ENCODE results near the gene USP31. TPM values are rescaled to one million over a fixed set of nuclear protein-coding genes. Genes with fewer than 3 reads are reported as not detected.

Gene USP31
- total RNA-seq, 4 donors from 2014 or later = 10.0 to 18.2 (median 13.2) TPM

DNA sequence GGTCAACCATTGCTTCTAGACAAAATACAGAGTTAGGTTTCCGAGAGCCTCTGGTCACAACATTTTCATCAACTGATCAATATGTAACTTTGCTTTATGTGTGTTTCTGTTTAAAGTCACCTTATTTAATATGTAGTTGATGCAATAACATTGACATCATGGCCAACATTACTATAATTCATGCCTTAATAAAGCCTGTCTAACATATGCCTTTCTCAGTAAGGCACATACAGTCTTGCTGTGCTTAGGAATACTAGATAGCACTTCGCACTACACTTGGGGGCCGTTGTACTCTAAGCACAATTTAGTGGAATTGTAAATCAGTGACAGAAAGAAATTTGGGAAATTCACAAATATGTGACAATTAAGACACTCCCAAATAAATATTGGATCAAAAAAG lies 23.7 kb upstream of the USP31 start:
- intact Hi-C loops (cut with DNase I) = no loop called here
- H3K4me1 ChIP-seq = no peaks in the 10 kb centered on the region
- no peak for DNase-seq
- no peaks in the 10 kb centered on the region for H3K27me3 ChIP-seq
- H3K4me3 ChIP-seq (replicated peaks in 1 of 3) = no peak overlapping the region
- no peaks in the 10 kb centered on the region for H3K9me3 ChIP-seq
- TF ChIP-seq, protein P1, sequence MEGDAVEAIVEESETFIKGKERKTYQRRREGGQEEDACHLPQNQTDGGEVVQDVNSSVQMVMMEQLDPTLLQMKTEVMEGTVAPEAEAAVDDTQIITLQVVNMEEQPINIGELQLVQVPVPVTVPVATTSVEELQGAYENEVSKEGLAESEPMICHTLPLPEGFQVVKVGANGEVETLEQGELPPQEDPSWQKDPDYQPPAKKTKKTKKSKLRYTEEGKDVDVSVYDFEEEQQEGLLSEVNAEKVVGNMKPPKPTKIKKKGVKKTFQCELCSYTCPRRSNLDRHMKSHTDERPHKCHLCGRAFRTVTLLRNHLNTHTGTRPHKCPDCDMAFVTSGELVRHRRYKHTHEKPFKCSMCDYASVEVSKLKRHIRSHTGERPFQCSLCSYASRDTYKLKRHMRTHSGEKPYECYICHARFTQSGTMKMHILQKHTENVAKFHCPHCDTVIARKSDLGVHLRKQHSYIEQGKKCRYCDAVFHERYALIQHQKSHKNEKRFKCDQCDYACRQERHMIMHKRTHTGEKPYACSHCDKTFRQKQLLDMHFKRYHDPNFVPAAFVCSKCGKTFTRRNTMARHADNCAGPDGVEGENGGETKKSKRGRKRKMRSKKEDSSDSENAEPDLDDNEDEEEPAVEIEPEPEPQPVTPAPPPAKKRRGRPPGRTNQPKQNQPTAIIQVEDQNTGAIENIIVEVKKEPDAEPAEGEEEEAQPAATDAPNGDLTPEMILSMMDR (IDR thresholded peaks at IDR 0.05) = no peak
- no peak overlapping the region for H3K27ac ChIP-seq
- H3K36me3 ChIP-seq = no peaks in the 10 kb centered on the region
- 71 to 81% methylated on average over 3 of the region's 3 CpGs for WGBS, 2 donors

DNA sequence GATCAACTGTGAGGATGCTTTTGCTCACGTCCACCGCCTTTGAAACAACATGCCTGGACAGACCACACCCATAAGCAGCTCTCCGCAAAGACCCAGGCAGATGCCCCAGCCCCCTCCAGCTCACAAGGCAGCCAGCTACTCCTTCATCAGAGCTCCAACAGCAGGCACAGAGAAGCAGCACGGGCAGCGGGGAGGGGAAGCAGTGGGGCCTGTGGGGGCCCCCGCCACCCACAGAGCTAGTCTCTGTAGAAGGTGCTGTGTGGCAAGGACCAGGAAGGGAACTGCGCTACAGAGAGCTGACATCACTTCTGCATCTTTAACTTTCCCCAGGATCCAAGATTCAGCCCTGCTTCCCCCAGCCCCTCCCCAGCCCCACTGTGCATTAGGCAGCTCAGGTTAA lies 23.3 kb upstream of the USP31 start:
- H3K27me3 ChIP-seq = no peaks in the 10 kb centered on the region
- no peaks in the 10 kb centered on the region for H3K36me3 ChIP-seq
- intact Hi-C loops (cut with DNase I) = no loop called here
- H3K4me1 ChIP-seq = no peaks in the 10 kb centered on the region
- no peak overlapping the region for H3K4me3 ChIP-seq (replicated peaks in 1 of 3)
- H3K27ac ChIP-seq = no peak overlapping the region
- H3K9me3 ChIP-seq = no peaks in the 10 kb centered on the region
- TF ChIP-seq, protein P1 (IDR thresholded peaks at IDR 0.05) = no peak
- no peak for TF ChIP-seq POLR2A (IDR thresholded peaks at IDR 0.05)
- DNase-seq = no peak
- WGBS, 2 donors = 41 to 57% methylated on average over 5 to 7 of the region's 7 CpGs

DNA sequence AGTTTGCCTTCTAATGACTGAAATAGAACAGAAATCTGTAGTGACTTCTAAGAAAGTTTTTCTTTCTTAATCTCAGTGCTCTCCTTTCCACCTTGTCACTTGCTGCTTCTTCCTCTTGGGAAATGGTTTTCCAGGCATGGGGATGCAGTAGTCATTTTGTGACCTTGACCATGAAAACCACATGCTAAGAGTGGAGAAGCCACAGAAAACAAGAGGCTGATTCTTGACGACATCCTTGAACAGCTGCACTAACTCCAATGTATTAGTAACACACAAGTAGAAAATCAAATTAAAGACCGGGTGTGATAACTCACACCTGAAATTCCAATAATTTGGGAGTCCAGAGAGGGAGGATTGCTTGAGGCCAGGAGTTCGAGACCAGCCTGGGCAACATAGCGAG lies 15.5 kb upstream of the USP31 start:
- no peak overlapping the region for H3K27ac ChIP-seq
- intact Hi-C loops (cut with DNase I) = no loop called here
- no peaks in the 10 kb centered on the region for H3K4me1 ChIP-seq
- no peak for DNase-seq
- WGBS, 2 donors = 82 to 86% methylated on average over 4 of the region's 4 CpGs
- H3K4me3 ChIP-seq (replicated peaks in 1 of 3) = no peak overlapping the region
- H3K27me3 ChIP-seq = no peaks in the 10 kb centered on the region
- no peaks in the 10 kb centered on the region for H3K9me3 ChIP-seq
- H3K36me3 ChIP-seq = no peaks in the 10 kb centered on the region
- TF ChIP-seq, protein P1 (IDR thresholded peaks at IDR 0.05) = no peak
- no peak for TF ChIP-seq POLR2A (IDR thresholded peaks at IDR 0.05)

DNA sequence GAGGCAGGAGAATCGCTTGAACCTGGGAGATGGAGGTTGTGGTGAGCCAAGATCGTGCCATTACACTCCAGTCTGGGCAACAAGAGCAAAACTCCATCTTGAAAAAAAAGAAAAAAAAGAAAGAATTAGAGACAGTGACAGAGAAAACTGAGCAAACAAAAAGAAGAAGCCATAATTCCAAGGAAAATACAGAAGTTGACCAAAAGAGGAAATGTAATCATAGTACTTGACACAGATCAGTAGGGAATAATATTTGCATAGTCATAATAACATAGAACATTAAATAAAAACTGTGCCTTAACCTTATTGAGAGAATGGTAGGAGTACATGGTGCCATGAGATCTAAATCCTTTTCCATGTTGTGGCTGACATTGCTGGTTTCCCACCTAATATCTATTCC lies 14.7 kb upstream of the USP31 start:
- no peak for DNase-seq
- Histone ChIP-seq H3K27me3 (no peaks in the 10 kb centered on the region), H3K4me3 (replicated peaks in 1 of 3) (no peak overlapping the region), H3K27ac (no peak overlapping the region), H3K36me3 (no peaks in the 10 kb centered on the region), H3K4me1 (no peaks in the 10 kb centered on the region), H3K9me3 (no peaks in the 10 kb centered on the region)
- 93 to 94% methylated on average over 2 of the region's 2 CpGs for WGBS, 2 donors
- TF ChIP-seq, protein P1 (IDR thresholded peaks at IDR 0.05) = no peak
- intact Hi-C loops (cut with DNase I) = no loop called here

DNA sequence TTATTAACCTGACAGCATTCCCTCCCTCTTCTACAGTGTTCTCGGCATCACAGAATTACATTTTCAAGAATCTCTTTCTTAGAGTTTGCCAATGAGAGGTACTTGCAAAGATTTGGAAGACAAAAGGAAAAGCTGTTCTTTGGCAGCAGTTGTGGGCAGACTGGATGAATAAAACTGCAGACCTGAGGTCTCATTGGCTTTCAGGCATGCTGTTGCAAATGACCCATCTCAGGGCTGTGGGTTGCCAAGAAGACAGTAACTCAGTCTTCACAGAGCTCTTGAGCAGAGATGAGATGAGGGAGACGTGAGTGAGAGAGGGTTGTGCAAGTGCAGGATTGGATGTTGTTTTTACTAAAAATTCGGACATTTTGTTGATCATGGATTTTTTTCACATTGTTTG lies 11.3 kb upstream of the USP31 start:
- H3K27ac ChIP-seq = no peak overlapping the region
- intact Hi-C loops (cut with DNase I) = no loop called here
- no peaks in the 10 kb centered on the region for H3K4me1 ChIP-seq
- no peak for DNase-seq
- H3K9me3 ChIP-seq = no peaks in the 10 kb centered on the region
- no peaks in the 10 kb centered on the region for H3K27me3 ChIP-seq
- TF ChIP-seq, protein P1 (IDR thresholded peaks at IDR 0.05) = no peak
- TF ChIP-seq POLR2A (IDR thresholded peaks at IDR 0.05) = no peak
- no peaks in the 10 kb centered on the region for H3K36me3 ChIP-seq
- WGBS, 2 donors = 72 to 80% methylated on average over 3 of the region's 3 CpGs
- H3K4me3 ChIP-seq (replicated peaks in 1 of 3) = no peak overlapping the region

All from thyroid gland (tissue), 4 donors.